Activated T-helper 1 cell treated with anti-CD3 and anti-CD28 coated beads, Interleukin-2, amount 50 U/mL, for 16 hours (primary cell): ENCODE measurements around the gene HEPHL1.
"Not testable (repeated sequence)": the region's sequence is repeated elsewhere in the genome, so short reads cannot be mapped to it uniquely, and the experiment has no call there.

Experiments
- DNase-seq, 2 donors: peaks; one replicate each; pipeline ENCODE4 v3.0.0-alpha.2; 2020; ENCODE audit warnings: low read depth in 1 of 2, low spot score in 1 of 2

Gene HEPHL1

DNA sequence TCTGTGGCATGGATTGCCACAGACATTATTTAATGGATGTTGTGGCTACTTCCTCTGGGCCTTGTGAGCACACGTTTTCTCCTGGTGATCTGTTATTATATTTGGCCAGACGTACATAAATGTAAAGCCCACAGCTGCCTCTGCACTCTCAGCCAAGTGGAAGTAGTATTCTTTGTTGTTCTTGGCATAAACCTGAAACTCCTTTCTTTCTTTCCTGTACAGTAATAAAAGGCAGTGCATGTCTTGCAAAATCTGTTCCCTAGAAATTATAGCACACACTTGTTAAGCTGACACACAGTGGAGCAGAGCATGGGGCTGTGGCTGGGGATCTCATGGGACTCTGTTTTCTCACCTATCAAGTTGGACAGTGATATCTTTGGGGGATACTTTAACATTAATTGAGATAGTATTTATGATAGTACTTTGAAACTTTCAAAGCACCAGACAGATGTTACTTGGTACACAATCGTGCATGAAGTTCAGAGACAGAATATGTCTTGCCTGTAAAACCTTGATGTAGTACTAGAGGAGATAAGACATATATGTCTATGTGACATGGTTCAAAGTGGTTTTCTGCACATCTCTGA lies 128.4 kb downstream of the HEPHL1 start:
- DNase-seq = no peak

GRCh38 chr11:94150056-94150455 lies 128.9 kb downstream of the HEPHL1 start:
- DNase-seq = no peak

DNA sequence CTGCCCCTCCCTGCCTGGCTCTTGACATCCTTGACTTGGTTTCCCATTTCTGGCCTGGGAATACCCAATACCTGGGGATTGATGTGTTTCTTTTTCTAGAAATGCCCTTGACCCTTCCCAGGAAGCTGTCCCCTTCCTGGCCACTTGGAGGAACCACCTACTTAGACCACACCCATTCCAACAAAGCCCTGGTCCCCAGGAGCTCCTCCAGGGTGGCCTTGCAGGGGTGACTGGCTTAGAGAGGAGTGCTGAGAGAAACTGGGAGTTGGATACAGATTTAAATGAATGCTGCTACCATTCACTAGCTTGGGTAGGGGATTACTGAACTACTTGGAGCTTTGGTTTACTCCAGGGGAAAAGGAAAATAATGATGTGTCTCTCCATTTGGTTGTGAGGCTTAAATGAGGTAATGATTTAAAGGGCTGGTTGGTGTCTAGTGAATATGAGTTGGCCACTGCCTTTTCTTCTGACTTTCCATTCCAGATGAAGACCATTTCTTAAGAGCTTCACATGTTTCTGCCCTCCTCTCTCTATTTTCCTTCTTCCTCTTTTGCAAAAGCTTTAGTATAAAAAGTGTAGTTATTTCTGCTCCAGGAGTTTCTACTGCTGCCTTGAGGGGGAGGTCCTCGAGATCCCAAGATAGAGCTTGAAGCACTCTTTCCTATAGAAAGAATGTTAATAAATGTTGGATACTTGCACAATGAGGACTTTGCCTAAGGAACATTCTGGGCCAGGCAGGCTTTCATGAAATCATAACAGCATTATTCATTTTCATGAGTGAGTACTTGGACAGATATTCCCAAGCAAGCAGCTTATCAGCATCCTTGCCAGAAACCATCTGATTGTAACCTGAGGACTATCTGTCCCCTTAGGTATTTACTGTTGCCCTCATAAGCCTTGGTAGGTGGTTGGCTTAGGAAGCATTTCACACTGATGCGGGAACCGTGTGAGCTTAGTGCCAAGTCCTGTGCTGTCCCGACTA lies 129.8 kb downstream of the HEPHL1 start:
- DNase-seq = no peak

- DNase-seq = no peak
Observed at GRCh38 chr11:94151903-94152677, 130.9 kb downstream of the HEPHL1 start.

GRCh38 chr11:94152678-94153065 lies 131.5 kb downstream of the HEPHL1 start:
- DNase-seq = no peak

DNA sequence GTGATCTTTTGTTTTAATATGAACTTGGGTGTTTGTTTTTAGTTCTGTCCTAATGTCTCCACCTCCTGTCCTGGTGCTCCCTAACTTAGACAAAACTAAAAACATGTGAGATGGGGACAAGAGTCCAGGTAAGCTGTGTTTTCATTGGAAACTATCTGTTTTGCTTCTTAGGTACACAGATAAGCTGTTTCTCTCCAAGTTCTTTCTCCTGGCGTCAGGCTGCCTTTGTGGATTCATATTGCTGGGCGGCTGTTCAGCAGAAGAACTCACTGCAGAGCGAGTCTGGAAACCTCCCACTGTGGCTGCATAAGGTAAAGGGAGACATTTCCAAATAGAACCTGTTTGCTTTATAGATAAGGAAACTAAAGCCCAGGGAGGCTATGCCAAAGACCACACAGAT lies 132.2 kb downstream of the HEPHL1 start:
- DNase-seq = no peak

GRCh38 chr11:94154095-94154856 lies 133.1 kb downstream of the HEPHL1 start:
- no peak for DNase-seq

DNA sequence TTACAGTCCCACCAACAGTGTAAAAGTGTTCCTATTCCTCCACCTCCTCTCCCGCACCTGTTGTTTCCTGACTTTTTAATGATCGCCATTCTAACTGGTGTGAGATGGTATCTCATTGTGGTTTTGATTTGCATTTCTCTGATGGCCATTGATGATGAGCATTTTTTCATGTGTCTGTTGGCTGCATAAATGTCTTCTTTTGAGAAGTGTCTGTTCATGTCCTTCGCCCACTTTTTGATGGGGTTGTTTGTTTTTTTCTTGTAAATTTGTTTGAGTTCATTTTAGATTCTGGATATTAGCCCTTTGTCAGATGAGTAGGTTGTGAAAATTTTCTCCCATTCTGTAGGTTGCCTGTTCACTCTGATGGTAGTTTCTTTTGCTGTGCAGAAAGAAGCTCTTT lies 136.2 kb downstream of the HEPHL1 start:
- DNase-seq = not testable (repeated sequence)
